GM21515 (cell line): Measurements from ENCODE around the gene MAJIN.
A peak's percentile ranks its signal among the peaks of the same experiment; 100 is the strongest.

Source experiments
- ATAC-seq: cut with Tn5 transposase; IDR thresholded peaks from one replicate; pipeline ENCODE4 v1.9.1; 2021; ENCODE audit not compliant: unreplicated experiment

Gene MAJIN

GRCh38 chr11:64933213-64933934, 38.5 kb downstream of the MAJIN start:
- no peak for ATAC-seq

- ATAC-seq, result no peak
These were observed 39.6 kb downstream of the MAJIN start for GRCh38 chr11:64932324-64932723.

- no peak for ATAC-seq
These were observed 40.6 kb downstream of the MAJIN start for GRCh38 chr11:64931290-64931689.

- no peak for ATAC-seq
These were observed 41.6 kb downstream of the MAJIN start for GRCh38 chr11:64930340-64930739.

- ATAC-seq, result no peak
These were observed 42.3 kb downstream of the MAJIN start for GRCh38 chr11:64929625-64930024.

GRCh38 chr11:64928957-64929356, 43.0 kb downstream of the MAJIN start:
- ATAC-seq, result no peak

- no peak for ATAC-seq
These were observed 45.2 kb downstream of the MAJIN start for GRCh38 chr11:64926689-64927088.

- ATAC-seq, result no peak
These were observed 46.1 kb downstream of the MAJIN start for GRCh38 chr11:64925536-64926436.

- peak; percentile 5 for ATAC-seq
These were observed 47.0 kb downstream of the MAJIN start for GRCh38 chr11:64924910-64925284.

GRCh38 chr11:64923944-64924909, 47.7 kb downstream of the MAJIN start, which contains the start of gene PPP2R5B:
Gene PPP2R5B, plus strand, starts transcription at chr11:64924689. Its CDS starts 1,046 bp downstream, at chr11:64925735.
- ATAC-seq, result peak; percentile 76

- no peak for ATAC-seq
These were observed 48.7 kb downstream of the MAJIN start for GRCh38 chr11:64923151-64923661.

GRCh38 chr11:64921384-64921783, 50.5 kb downstream of the MAJIN start:
- no peak for ATAC-seq

GRCh38 chr11:64920124-64920523, 51.8 kb downstream of the MAJIN start:
- ATAC-seq, result no peak

- ATAC-seq, result no peak
These were observed 52.3 kb downstream of the MAJIN start for GRCh38 chr11:64919627-64920026.

GRCh38 chr11:64918017-64918416, 53.9 kb downstream of the MAJIN start:
- no peak for ATAC-seq

- no peak for ATAC-seq
These were observed 54.3 kb downstream of the MAJIN start for GRCh38 chr11:64917663-64917995.

- ATAC-seq, result peak; percentile 87
These were observed 54.9 kb downstream of the MAJIN start, which contains the start of gene ATG2A for GRCh38 chr11:64916775-64917662. Gene ATG2A, minus strand, starts transcription at chr11:64917209. Its CDS starts 74 bp downstream, at chr11:64917135.

GRCh38 chr11:64916040-64916774, 55.7 kb downstream of the MAJIN start:
- ATAC-seq, result peak; percentile 11

- ATAC-seq, result no peak
These were observed 56.5 kb downstream of the MAJIN start for GRCh38 chr11:64915376-64915887.
